DMS 273 (cell line): ENCODE data around the gene NUP62CL.

ENCODE experiments used
- DNase-seq: peaks from one replicate; lab custom pipeline; 2025; ENCODE audit not compliant: unreplicated experiment; lab: John Stamatoyannopoulos, UW

Gene NUP62CL

GRCh38 chrX:107153005-107153404 lies 53.2 kb downstream of the NUP62CL start:
- no peak for DNase-seq

- DNase-seq = no peak
These were observed 59.6 kb downstream of the NUP62CL start for GRCh38 chrX:107146670-107147069.

GRCh38 chrX:107135965-107136307 lies 70.3 kb downstream of the NUP62CL start:
- DNase-seq = no peak

- DNase-seq = no peak
These were observed 70.9 kb downstream of the NUP62CL start for GRCh38 chrX:107135049-107135964.

- DNase-seq = no peak
These were observed 82.5 kb downstream of the NUP62CL start for GRCh38 chrX:107123750-107124149.

- no peak for DNase-seq
These were observed 87.0 kb downstream of the NUP62CL start for GRCh38 chrX:107119283-107119682.

GRCh38 chrX:107118322-107119147 lies 87.7 kb downstream of the NUP62CL start, which contains the start of gene RBM41:
RBM41 (minus strand) TSS chrX:107118822; CDS start chrX:107118773, 49 bp downstream.
- peak; percentile 91 for DNase-seq

- no peak for DNase-seq
These were observed 88.3 kb downstream of the NUP62CL start for GRCh38 chrX:107117993-107118321.

- no peak for DNase-seq
These were observed 98.8 kb downstream of the NUP62CL start for GRCh38 chrX:107107459-107107858.

GRCh38 chrX:107102980-107103379 lies 103.3 kb downstream of the NUP62CL start:
- peak; percentile 24 for DNase-seq

- DNase-seq = no peak
These were observed 130.1 kb downstream of the NUP62CL start for GRCh38 chrX:107076158-107076557.
